HCT116 (cell line): Measurements from ENCODE around the gene CASZ1.

Experiments
- POLR2AphosphoS5 ChIP-seq: IDR thresholded peaks from 2 replicates; pipeline ENCODE4 v1.6.1; 2011; ENCODE audit warnings: mild to moderate bottlenecking, low read depth, low read length, moderate library complexity
- RAD21 ChIP-seq: IDR thresholded peaks from 2 replicates; pipeline ENCODE4 v1.6.1; 2012; ENCODE audit warnings: low read depth, mild to moderate bottlenecking
- TF ChIP-seq, protein P1 (sequence below), 3 experiments: fragments of 200-600 bp in 1 of 3; sonication (generic) in 1 of 3; IDR thresholded peaks in 2 of 3; conservative IDR thresholded peaks in 1 of 3; 2 replicates each; pipeline ENCODE4 v1.5.1; 2012 to 2017; ENCODE audit warnings: low read depth in 2 of 3, low read length in 2 of 3, antibody characterized with exemption in 1 of 3, borderline replicate concordance in 1 of 3, control low read depth in 1 of 3, mild to moderate bottlenecking in 1 of 3, mixed read lengths in 1 of 3, mixed run types in 1 of 3, moderate library complexity in 1 of 3; ENCODE audit not compliant: insufficient read depth in 1 of 3

DNA sequence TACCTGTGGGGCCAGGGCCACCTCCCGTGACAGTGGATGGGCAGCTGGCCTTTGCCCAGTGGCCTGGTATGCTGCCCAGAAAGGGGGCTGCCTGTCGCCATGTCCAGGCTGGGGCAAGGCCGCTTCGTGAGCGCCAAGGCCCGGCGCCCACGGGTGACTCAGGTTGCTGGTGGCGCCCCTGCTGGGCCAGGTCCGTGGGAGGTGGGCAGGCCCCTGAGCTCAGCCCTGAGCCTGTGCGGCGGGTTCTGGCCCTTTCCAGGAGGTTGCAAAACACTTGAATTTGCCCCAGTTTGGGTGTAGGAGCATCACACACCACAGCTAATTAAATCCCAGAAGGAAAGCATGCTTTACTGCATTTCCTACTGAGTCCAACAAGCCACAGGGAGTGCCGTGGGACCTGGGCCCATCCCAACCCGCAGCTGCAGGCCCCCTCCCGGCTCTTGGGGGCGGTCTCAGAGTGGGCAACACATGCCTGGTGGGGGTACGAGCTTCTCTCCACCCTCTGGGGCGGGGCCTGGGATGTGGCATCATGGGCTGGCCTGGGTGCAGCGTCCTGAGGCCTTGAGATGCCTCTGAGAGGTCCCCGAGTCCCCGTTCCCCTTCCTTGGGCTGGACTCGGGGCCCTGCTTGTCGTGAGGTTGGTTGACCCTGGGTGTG, 161.9 kb downstream of the CASZ1 start:
- no peak for TF ChIP-seq RAD21
- TF ChIP-seq, protein P1, sequence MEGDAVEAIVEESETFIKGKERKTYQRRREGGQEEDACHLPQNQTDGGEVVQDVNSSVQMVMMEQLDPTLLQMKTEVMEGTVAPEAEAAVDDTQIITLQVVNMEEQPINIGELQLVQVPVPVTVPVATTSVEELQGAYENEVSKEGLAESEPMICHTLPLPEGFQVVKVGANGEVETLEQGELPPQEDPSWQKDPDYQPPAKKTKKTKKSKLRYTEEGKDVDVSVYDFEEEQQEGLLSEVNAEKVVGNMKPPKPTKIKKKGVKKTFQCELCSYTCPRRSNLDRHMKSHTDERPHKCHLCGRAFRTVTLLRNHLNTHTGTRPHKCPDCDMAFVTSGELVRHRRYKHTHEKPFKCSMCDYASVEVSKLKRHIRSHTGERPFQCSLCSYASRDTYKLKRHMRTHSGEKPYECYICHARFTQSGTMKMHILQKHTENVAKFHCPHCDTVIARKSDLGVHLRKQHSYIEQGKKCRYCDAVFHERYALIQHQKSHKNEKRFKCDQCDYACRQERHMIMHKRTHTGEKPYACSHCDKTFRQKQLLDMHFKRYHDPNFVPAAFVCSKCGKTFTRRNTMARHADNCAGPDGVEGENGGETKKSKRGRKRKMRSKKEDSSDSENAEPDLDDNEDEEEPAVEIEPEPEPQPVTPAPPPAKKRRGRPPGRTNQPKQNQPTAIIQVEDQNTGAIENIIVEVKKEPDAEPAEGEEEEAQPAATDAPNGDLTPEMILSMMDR (IDR thresholded peaks at IDR 0.05 in 2 of 3, conservative IDR thresholded peaks at IDR 0.05 in 1 of 3; ENCODE audit: borderline replicate concordance in 1 of 3, insufficient read depth in 1 of 3, low read depth in 2 of 3, low read length in 2 of 3) = no peak
- TF ChIP-seq POLR2AphosphoS5 = no peak
